GM18858 (cell line): ENCODE results near the gene YWHAG.
"Not testable (repeated sequence)": the region's sequence is repeated elsewhere in the genome, so short reads cannot be mapped to it uniquely, and the experiment has no call there.

Experiments
- ATAC-seq: cut with Tn5 transposase; IDR thresholded peaks from one replicate; pipeline ENCODE4 v1.9.1; 2021; ENCODE audit not compliant: unreplicated experiment

The YWHAG gene

DNA sequence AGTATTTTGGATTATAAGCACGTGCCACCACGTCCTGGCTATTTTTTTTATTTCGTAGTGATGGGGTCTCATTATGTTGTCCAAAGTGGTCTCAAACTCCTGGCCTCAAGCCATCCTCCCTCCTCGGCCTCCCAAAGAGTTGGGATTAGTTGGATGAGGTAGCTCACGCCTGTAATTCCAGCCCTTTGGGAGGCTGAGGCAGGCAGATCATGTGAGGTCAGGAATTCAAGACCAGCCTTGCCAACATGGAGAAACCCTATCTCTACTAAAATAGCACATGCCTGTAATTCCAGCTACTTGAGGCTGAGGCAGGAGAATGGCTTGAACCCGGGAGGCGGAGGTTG lies 21.8 kb upstream of the YWHAG start:
- no peak for ATAC-seq

DNA sequence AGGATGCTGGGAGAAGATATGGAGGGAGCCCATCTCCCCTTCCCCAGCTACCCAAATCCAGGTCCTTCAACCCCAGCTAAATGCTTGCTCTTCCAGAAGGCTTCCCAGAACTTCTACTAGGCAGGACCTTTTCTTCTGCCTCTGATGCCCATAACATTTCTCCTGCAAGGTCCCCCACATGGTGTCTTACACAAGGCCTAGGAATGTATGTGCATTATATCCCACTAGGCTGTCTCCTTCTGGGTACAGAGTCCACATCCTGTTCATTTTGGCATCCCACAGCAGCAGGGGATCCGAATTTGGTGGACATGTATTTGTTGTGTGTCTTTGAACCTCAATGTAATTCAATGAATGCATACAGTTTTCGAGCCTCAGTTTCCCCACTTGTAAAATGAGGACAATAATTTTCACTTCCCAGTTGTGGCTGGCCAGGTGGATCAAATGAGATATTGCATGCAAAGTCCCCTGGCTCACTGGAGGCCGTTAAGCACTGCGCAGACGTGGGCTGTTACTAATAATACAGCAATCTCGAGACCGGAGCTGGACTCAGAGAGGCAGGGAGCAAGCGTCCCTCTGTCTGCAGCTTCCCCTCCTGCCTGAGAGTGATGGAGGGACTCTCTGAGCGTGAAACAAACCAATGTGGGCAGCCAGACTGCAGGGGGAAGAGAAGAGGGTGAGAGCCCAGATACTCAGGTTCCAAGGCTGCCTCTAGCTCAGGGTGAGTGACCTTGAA lies 18.6 kb upstream of the YWHAG start:
- ATAC-seq: no peak

DNA sequence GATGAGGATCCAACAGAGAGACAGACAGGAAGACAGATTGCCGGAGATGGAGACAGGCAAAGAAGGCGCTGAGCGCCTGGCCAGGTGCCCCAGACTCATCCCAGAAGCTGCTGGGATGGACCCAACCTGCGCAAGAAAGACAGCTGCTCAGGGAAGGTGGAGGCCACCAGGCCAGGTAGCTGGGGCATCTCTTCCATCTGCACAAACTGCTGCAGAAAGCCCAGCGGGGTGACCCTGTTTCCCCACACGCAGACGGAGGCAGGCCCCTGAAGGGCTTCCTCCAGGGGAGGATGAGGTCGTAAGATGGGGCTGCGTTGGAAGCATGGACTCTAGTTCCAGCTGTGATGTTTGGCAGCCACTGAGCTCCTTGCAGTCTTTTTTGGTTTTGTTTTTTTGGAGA lies 16.5 kb upstream of the YWHAG start:
- no peak for ATAC-seq

DNA sequence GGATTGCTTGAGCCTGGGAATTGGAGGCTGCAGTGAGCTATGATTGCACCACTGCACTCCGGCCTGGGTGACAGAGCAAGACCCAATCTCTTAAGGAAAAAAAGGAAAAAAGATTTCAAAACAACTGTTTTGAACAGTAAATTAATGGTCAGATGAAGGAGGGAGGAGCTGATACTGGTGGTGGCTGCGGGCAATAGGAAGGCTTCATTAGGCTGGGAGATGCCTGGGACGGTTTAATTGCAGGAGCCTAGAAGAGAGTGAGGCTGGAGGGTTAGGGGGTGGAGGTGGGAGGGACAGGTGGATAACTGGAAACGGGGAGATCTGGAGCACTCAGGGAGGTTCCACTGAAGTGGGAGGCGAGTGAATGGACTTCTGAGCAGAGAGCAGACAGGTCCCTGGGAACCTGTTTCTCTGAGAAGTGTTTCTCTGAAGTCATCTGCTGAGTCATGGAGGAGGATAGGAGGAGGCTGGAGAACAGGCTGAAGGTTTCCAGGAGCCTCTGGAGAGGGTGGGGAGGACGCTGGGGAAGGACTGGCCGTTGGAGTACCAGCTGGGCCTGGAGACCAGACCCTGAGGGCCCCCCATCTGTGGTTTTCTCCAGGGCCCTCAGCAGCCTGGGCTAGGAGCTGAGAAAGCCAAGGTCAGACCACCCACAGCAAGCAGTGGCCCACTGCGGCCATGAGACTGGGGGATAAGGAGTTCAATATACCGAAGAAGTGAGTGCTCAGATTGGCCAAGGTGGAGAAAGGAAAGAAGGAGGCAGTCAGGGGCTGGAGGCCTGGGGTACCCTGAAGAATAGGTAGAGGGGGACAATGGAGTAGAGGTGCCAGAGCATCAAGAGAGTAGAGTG lies 14.4 kb upstream of the YWHAG start:
- no peak for ATAC-seq

DNA sequence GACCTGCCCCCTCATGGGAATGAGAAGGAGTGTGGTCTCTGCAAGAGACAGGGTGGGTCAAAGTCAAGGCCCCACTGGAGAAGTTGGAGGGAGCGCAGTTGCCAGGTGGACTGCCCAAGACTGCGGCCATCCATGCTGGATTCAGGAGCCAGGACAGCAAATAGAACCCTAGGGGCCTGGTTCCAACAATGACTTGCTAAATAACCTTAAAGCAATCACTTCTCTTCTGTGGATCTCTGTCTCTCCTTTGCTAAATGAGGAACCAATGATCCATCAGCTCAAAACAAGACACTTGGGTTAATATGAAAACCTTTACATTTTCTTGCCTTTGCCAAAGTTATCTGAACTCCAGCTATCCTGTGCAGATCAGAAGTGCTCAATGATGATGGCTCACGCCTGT lies 12.6 kb upstream of the YWHAG start:
- no peak for ATAC-seq

- no peak for ATAC-seq
Measured at GRCh38 chr7:76369018-76369417, 10.2 kb upstream of the YWHAG start.

DNA sequence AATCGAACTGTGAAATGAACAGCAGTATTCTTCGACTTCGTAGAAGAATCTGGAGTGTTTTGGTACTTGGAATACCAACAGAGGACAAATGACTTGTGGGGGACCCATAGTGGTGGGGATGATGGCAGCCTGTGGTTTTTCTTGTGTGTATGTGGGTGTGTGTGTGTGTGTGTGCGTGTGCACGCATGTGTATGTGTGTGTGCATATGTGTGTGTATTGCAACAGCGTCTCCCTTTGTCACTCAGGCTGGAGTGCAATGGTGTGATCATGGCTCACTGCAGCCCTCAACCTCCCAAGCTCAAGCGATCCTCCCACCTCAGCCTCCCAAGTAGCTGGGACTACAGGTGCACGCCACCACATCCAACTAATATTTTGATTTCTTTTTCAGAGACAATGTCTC lies 9.4 kb upstream of the YWHAG start:
- no peak for ATAC-seq

DNA sequence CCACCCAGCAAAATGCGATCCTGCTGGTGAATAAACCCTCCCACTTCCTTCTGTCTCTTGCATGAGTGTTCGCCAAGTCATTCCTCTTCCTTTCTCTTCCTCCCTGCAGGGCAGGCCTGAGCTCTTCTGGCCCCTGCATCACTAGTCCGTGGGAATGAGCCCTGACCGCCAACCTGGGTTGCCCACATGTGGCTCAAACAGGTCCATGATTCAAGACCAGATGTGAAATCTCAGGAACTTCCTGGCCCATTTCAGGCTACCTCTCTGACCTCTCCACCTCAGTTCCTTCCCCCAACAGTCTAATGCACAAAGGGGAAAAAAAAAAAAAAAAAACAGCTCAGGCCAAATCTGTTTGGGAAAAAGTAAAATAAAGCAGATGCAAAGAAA lies 5.4 kb upstream of the YWHAG start:
- no peak for ATAC-seq

GRCh38 chr7:76363754-76364153 lies 5.0 kb upstream of the YWHAG start:
- not testable (repeated sequence) for ATAC-seq

- ATAC-seq: no peak
Measured at GRCh38 chr7:76359978-76360638, 1.3 kb upstream of the YWHAG start.

GRCh38 chr7:76359111-76359977 lies 553 bp upstream of the YWHAG start:
- peak; percentile 69 for ATAC-seq

GRCh38 chr7:76358011-76358480 lies 745 bp downstream of the YWHAG start:
- ATAC-seq: no peak

DNA sequence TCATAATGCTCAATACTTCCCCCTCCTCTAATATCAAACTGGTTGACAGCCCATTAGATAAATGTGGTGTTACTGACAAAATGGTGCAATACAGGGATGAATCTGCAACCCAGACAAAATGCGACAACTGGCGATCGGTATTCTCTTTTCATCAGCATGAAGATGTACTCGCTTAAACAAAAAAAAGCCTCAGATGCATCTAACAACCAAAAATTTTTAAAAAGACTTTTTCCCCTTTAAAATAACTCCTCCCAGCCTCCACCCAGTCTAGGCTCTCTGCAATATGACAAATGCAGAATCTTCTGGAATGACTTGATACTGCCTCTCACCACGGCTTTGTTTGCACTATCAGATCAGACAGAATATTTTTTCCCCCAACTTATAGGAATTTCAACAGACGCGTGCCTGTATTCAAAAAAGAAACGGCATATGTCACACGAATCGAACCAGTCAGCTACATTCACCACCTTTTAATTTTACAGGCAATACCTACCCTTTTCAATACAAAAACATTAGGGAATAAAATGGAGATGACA lies 1.2 kb downstream of the YWHAG start:
- no peak for ATAC-seq

DNA sequence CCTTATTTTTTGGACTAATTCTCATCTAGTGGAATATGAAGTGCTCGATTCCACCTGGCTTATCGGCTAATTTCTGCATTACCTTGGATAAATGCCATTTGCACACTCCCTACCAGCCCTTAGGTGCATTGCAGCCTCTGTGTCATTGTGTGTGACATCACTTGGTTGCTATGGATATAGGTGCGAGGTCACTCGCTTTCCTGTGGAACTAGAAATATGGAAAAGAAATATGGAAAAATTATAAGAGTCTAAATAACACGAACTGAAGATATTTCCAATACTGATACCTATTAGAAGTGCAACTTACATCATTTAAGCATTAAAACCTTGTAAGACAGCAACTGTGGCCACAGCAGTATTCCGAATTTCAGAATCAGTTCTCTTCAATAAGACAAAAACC lies 2.0 kb downstream of the YWHAG start:
- no peak for ATAC-seq

DNA sequence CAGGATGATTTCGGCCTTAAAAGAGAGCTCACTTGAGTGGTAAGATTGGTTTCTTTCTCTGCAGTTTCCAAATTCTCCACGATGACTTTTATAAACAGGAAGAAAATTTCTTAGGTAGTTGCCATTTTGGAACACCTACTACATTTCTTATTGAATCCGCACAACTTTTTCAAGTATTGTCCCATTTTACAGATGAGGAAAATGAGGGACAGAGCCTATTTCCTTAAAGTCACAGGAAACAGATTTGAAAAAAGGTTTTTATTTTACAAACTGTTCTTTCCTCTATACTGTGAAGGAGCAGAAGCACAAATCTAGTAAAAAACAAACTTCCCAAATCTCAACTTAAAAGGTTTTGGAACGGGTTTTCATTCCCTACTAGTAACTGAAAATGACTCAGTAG lies 2.7 kb downstream of the YWHAG start:
- no peak for ATAC-seq

- no peak for ATAC-seq
Measured at GRCh38 chr7:76354981-76355730, 3.6 kb downstream of the YWHAG start.

DNA sequence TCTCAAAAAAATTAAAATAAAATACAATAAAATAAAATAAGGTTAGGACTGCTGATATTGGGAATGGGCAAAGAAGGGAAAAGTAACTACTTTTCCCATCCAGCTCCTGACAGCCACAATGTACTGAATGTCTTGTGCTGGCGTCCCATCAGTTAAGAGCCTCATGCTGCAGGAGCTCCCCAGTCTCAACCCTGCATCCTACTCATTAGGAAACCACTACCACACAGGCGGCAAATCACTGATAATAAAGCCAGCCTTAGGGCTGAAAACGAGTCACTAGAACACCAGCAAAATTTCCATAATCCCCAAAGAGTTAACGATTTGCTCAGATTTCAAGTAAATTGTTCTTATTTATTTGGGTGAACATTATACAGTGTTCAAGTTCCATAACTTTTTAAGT lies 4.3 kb downstream of the YWHAG start:
- no peak for ATAC-seq

- ATAC-seq: no peak
Measured at GRCh38 chr7:76353744-76354143, 5.0 kb downstream of the YWHAG start.

DNA sequence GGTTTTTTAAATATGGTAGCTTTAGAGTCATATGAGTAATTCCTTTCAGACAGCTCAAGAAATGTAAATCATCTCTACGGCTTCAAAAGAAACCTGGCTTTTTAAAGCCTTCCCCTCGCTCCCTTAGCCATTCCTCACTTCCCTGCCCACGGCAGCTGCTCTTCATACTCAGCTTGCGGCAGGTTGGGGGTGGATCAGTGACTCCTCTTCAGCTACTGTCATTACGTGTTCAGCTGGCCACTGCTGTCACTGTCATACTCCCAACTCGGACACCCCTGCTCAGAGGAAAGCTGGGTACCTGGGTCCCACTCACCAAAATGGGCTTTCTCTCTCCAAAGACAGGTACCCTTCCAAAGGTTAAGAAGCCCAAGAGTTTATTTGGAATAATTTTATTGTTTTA lies 6.6 kb downstream of the YWHAG start:
- no peak for ATAC-seq

- ATAC-seq: no peak
Measured at GRCh38 chr7:76351372-76351771, 7.4 kb downstream of the YWHAG start.
